Measurements from ENCODE around the gene SLC9A9.

The SLC9A9 gene

GRCh38 chr3:143503325-143503885 is 344.9 kb downstream of the SLC9A9 start:
- no peak for DNase-seq
- in situ Hi-C loops (cut with MboI; ENCODE audit: low pct_unique_long_range_greater_than_20kb, low sequenced_read_pairs), result no loop called here

GRCh38 chr3:143502081-143502480 is 346.2 kb downstream of the SLC9A9 start:
- DNase-seq, result no peak
- in situ Hi-C loops (cut with MboI; ENCODE audit: low pct_unique_long_range_greater_than_20kb, low sequenced_read_pairs), result no loop called here

DNA sequence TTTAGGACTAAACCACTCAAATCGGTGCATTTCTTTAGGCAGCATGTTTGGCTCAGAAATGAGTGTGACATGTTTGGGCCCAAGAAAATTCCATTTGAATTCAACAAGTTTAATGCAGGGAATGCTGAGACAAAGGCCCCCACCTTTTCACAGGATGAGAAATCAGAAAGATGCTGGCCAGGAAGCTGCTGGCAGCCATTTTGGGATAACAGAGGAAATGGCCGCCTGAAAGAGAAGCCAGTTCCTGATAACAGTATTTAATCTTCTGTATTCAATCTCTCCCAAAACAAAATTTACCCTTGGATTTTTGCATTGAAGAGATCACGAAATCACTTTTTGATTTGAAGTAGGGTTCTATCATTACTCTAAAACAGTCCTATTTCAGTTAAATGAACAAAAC is 350.9 kb downstream of the SLC9A9 start:
- no peak for DNase-seq
- in situ Hi-C loops (cut with MboI; ENCODE audit: low pct_unique_long_range_greater_than_20kb, low sequenced_read_pairs), result no loop called here

DNA sequence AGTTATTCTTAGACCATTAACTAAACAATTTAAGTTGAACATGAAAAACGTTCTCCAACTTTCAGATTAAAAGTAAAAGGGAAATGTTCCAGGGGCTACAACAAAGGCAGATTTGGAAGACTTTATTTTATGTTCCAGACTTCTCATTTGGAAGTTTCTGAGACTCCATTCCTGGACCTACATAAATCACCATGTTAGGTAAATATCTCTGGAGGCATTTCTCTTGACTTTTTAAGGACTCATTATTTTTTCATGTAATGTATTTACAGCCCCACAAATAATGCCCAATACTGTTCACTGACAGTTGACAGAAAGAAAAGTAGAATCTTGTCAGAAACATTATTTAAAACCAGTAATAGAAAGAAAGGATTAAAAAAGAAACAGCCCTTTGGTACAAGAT is 352.1 kb downstream of the SLC9A9 start:
- in situ Hi-C loops (cut with MboI; ENCODE audit: low pct_unique_long_range_greater_than_20kb, low sequenced_read_pairs), result no loop called here

DNA sequence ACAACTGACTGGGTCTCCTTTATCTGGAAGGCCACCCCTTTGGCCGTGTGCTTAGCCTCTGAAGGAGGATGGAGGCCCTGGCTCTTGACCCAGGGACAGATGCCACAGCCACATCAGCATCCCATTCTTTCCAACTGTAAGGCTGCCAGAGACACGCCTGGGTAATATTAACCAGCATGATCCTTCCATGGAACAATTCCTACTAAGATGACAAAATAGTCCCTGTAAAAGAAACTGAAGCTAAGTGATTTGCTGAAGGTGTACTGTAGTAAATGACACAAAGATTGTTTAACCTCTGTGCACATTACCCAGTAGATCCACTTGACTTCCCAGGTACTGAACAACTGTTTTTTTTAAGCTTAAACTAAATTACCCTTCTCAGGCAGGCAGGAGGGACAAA is 352.7 kb downstream of the SLC9A9 start:
- DNase-seq, result no peak
- in situ Hi-C loops (cut with MboI; ENCODE audit: low pct_unique_long_range_greater_than_20kb, low sequenced_read_pairs), result no loop called here

More for the DNA sequence above, 352.1 kb downstream of the SLC9A9 start:
- DNase-seq, result no peak

- DNase-seq, result no peak
- in situ Hi-C loops (cut with MboI; ENCODE audit: low pct_unique_long_range_greater_than_20kb, low sequenced_read_pairs), result no loop called here
These were observed 361.7 kb downstream of the SLC9A9 start for GRCh38 chr3:143486611-143487010.

- DNase-seq, result no peak
These were observed 363.3 kb downstream of the SLC9A9 start for GRCh38 chr3:143484846-143485512.

GRCh38 chr3:143483214-143483613 is 365.1 kb downstream of the SLC9A9 start:
- DNase-seq, result no peak
- in situ Hi-C loops (cut with MboI; ENCODE audit: low pct_unique_long_range_greater_than_20kb, low sequenced_read_pairs), result no loop called here

More at GRCh38 chr3:143484846-143485512, 363.3 kb downstream of the SLC9A9 start:
- in situ Hi-C loops (cut with MboI; ENCODE audit: low pct_unique_long_range_greater_than_20kb, low sequenced_read_pairs), result no loop called here

DNA sequence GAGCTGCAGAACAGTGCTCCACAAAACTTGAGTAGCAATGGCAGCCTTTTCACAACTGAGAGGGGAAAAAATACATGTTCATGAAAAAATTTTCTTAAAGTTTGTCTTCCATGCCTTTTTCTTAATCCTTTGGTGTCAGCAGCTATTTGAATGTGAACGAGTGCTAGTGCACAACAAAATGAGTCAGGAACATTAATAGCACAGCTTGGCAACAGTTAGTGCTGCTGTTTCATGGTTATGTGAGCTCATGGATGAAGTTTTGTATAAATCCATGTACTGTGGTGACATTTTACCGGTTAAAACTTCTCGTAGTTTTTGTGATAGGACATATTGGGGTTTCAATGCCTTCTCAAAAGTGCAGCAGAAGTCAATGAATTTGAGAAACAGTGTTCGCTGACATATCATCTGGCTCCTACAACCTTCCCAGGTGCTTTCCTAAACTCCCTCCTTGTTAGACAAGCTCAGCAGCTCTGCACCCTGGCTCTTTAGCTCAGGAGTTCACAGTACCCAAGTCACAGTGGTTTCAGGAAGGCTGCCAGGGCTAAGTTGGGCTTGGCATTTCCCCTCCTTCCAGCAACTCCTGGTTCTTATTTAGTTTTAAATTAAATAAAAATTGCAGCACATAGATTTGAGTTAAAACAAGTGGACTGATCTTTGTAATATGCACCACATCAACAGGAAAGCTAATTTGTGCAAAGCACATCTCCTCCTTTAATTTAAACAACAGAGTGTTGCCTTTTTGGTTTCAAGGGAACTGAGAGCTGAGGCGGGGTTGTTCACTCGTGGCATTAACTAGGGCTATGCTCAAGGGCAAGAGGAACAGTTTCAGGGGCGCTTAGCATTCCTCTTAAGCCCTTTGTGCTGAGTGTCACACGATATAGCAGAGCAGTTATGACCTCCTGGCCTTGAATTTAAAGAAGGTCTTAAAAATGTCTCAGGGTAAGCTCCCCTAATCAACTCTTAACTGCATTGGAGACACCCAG is 365.9 kb downstream of the SLC9A9 start:
- no peak for DNase-seq
- in situ Hi-C loops (cut with MboI; ENCODE audit: low pct_unique_long_range_greater_than_20kb, low sequenced_read_pairs), result no loop called here

GRCh38 chr3:143480344-143480743 is 367.9 kb downstream of the SLC9A9 start:
- no peak for DNase-seq
- in situ Hi-C loops (cut with MboI; ENCODE audit: low pct_unique_long_range_greater_than_20kb, low sequenced_read_pairs), result no loop called here

- in situ Hi-C loops (cut with MboI; ENCODE audit: low pct_unique_long_range_greater_than_20kb, low sequenced_read_pairs), result no loop called here
- no peak for DNase-seq
These were observed 368.5 kb downstream of the SLC9A9 start for GRCh38 chr3:143479727-143480126.

- no peak for DNase-seq
- in situ Hi-C loops (cut with MboI; ENCODE audit: low pct_unique_long_range_greater_than_20kb, low sequenced_read_pairs), result no loop called here
These were observed 370.1 kb downstream of the SLC9A9 start for GRCh38 chr3:143478115-143478693.

DNA sequence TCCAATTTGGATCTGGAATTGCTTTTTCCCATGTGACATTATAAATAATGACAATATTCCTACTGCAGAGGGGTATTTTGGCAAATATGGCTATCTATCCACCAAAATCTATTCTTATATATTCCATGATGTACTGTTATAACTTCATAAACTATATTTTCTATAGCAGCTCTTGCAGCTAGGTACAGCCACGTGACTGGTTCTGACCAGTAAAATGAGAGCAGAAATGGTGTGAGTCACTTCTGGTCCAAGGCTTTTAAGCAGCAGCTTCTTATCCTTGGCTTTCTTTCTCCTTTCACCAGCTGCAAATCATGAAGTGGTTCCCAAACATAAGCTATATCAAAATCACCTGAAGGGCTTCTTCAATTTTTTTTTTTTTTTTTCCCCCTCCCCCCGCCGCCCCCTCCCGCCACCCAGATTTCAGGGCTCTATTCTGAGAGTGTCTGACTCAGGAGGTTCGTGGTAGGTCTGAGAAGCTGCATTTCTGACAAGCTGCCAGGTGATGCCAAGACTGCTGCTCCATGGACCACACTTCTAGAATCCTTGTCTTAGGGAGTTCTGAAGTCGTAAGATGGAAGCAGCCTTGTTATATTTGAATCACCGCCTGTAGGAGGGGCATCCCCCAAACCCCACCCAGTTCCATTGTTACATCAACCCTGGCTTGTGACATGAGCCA is 371.2 kb downstream of the SLC9A9 start:
- in situ Hi-C loops (cut with MboI; ENCODE audit: low pct_unique_long_range_greater_than_20kb, low sequenced_read_pairs), result no loop called here
- no peak for DNase-seq

GRCh38 chr3:143475981-143476380 is 372.3 kb downstream of the SLC9A9 start:
- in situ Hi-C loops (cut with MboI; ENCODE audit: low pct_unique_long_range_greater_than_20kb, low sequenced_read_pairs), result no loop called here
- DNase-seq, result no peak

- in situ Hi-C loops (cut with MboI; ENCODE audit: low pct_unique_long_range_greater_than_20kb, low sequenced_read_pairs), result no loop called here
- DNase-seq, result no peak
These were observed 375.3 kb downstream of the SLC9A9 start for GRCh38 chr3:143472731-143473523.

GRCh38 chr3:143471705-143472104 is 376.6 kb downstream of the SLC9A9 start:
- in situ Hi-C loops (cut with MboI; ENCODE audit: low pct_unique_long_range_greater_than_20kb, low sequenced_read_pairs), result no loop called here
- DNase-seq, result no peak

- DNase-seq, result no peak
- in situ Hi-C loops (cut with MboI; ENCODE audit: low pct_unique_long_range_greater_than_20kb, low sequenced_read_pairs), result no loop called here
These were observed 379.1 kb downstream of the SLC9A9 start for GRCh38 chr3:143469159-143469558.

GRCh38 chr3:143465666-143466065 is 382.6 kb downstream of the SLC9A9 start:
- in situ Hi-C loops (cut with MboI; ENCODE audit: low pct_unique_long_range_greater_than_20kb, low sequenced_read_pairs), result no loop called here
- no peak for DNase-seq
